CD4-positive, alpha-beta T cell treated with Interleukin-15 for 1 hour (primary cell): Measurements from ENCODE around the gene PRUNE1.

Source experiments
- DNase-seq: peaks from one replicate; pipeline ENCODE4 v3.0.0-alpha.2; 2020

The PRUNE1 gene

DNA sequence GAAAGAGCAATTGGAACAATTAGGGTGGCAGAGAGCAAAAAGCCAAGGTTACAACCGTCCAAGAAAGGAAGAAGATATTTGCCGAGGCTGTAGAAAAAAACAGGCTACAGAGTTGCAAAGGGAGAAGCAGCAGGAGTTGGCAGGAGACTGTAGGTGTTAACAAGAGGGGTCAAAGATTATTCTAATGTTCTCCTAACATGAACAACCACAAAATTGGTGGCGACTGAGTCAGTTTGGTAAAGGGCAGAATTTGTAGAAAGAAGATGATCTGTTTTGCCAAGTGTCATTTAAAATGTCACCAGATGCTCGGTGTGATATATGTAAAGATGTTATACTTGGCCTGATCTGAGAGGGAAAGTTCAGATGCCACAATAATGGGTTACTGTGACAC, 401 bp upstream of the PRUNE1 start:
- DNase-seq: no peak

DNA sequence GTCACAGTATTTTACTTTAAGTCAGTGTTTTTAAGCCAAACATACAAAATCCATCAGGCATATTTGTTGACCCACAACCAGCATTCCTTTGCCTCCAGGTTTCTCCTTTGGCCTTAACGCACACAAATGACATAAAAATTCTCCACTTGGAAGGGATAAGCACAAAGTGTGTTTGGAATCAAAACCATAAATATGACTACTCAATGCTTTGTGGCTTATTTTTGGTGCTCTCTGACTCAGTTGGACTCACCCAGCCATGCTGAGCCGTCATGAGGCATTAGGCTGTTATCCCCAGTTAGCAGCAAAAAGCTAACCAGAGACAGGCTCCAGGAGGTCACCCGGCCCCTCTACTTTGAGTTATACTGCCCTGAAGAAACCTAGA, 948 bp downstream of the PRUNE1 start:
- DNase-seq: no peak

DNA sequence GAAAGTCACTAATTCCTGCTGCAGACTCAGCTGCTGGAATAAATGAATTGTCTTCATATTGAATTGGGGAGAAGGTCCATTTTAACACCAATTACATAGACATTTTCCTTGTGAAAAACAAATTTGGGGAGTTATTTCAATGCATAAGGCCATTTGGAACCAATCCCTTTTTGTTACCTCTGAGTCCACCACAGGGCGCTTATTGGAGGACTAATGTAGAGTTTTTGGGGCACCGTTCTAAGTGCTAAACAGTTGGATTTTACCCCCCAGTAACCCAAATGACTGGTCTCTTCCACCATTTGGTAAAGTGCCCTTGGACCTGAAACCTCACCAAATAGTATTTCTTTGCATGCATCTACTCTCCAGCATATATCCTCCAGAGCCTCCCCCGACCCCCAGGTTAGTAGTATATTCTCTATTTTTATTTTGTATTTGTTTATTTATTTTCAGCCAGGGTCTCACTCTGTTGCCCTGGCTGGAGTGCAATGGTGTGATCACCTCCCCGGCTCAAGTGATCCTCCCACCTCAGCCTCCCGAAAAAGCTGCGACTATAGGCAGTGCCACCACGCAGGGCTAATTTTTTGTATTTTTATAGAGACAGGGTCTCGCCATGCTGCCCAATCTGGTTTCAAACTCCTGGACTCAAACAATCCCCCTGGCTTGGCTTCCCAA, 1.6 kb downstream of the PRUNE1 start:
- no peak for DNase-seq

DNA sequence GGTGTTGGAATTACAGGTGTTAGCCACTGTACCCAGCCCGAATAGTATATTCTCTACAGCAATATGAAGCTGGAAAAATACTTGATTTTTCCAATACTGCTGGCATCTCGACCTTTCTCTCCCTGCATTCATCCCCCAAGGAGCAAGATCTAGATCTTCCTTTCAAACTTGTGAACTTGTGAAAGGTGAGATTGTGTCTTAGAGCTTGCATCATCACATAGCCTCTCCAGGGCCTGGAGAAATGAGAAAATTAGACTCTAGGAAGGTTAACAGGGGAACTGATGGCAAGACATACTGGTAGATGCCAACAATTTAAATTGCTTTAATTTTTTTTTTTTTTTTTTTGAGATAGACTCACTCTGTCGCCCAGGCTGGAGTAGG, 2.1 kb downstream of the PRUNE1 start:
- DNase-seq: no peak

DNA sequence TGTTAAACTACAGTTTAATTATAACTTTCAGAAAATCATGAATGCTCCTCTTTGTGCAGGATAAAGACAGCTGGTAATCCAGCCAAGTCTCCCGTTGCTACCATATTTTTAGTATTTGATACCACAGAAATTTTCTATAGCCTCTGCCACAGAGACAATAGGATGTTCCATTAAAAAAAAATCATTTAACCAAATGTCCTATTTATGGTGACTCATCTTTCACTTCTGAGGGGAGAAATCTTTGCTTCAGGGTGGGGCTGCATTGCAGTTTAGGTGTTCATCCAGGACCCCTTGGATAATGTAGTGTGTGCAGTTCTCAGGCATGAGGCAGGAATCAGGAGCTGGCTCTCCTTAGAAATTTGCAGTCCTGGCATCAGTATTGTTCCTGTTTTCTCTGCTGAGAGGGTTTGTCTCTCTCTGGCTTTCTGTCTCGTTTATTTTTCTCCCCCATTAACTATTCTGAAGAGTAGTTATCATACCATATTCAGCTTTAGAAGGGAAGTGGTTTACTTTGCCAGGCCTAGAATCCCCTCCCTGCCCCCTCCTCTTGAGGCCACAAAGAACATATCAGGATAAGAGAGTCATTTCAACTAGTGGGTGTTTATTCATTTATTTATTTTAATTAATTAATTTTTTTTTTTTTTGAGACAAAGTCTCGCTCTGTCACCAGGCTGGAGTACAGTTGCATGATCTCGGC, 3.1 kb downstream of the PRUNE1 start:
- DNase-seq: no peak

DNA sequence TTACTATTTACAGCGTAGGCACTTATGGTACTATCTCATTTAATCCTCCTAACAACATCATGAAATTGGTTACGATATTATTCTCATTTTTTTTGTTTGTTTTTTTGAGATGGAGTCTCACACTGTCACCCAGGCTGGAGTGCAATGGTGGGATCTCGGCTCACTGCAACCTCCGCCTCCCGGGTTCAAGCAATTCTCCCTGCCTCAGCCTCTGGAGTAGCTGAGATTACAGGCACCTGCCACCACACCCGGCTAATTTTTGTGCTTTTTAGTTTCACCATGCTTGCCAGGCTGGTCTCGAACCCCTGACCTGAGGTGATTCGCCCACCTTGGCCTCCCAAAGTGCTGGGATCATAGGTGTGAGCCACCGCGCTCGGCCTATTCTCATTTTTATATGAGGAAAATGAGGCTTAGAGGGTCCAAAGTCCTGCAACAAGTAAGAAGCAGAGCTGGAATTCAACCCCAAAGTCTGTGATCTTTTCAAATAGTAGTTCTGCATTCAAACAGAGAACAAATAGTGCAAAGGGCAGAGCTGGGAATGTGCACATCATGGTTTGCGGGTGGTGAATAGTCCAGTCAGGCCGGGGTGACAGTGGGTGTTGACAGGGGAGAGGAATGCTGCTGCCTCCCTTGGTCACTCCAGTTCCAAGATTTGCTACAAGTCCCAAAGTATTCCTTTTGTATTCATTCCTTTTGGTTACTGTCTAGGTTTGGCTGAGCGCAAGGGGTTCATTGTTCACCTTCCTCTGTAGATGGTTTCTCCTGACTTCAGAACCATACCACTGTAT, 4.6 kb downstream of the PRUNE1 start:
- no peak for DNase-seq

DNA sequence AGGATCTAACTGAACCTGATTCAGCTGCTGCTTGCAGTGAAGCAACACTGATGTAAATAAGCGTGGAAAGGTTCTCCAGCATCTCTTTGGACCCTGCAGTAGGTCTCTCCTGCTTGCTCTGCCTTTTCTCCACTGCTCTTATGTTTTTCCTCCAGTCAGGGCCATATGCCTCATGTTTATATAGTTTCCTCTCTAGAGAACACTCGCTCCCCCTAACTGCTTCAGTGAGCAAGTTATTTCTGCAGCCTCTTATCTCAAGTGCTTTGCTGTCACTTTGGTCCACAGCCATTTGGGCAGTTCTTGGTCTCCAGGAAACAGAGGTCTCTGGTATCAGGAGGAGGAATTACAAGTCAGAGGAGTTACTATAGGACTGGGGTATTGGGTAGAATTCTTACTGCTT, 5.3 kb downstream of the PRUNE1 start:
- no peak for DNase-seq

DNA sequence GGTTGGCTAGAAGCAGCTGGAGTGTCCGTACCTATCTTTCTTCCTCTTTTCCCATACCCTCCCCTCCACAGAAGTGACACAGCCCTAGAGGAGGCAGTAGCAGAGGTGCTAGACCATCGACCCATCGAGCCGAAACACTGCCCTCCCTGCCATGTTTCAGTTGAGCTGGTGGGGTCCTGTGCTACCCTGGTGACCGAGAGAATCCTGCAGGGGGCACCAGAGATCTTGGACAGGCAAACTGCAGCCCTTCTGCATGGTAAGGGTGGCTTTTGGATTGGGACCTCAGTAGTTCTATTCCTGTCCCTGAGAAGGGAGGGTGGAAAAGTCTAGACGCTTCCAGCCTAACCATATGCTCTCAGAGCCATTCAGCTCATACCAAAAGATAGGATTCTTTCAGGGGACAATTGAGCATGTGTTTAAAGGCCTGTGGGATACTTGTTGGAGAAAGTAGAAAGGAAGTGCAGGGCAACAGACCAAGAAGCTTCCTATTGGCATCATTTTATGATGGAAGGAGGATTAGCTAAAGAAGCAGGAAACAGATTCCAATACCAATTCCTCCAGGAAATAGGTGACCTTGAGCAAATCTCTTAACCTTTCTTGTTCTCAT, 16.4 kb downstream of the PRUNE1 start:
- peak; percentile 86 for DNase-seq

DNA sequence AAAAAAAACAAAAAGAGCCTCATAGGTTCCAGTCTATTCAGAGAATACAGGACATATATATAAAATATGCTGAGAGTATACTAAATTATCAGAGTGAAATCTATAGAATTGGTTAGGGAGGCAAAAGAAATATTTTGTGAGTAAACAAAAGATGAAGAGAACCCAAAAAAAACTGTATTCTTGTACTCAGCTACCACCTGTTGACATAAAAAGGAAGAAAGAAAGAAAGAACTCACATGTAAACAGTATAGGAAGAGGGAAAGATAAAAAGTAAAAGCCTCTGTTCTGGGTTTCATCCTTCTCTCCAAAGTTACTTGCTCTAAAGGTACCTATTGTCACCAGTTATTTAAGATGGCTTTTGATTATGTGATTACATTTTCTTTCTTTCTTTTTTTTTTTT, 18.2 kb downstream of the PRUNE1 start:
- DNase-seq: no peak

DNA sequence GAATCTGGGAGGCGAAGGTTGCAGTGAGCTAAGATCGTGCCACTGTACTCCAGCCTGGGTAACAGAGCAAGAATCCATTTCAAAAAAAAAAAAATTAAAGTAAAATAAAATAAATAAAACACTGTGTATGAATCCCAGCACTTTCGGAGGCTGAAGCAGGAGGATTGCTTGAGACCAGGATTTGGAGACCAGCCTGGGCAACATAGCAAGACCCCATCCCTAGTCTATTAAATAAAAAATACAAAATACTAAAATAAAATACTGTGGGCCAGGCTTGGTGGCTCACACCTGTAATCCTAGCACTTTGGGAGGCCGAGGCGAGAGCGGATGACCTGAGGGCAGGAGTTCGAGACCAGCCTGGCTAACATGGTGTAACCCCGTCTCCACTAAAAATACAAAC, 23.9 kb downstream of the PRUNE1 start:
- DNase-seq: no peak

DNA sequence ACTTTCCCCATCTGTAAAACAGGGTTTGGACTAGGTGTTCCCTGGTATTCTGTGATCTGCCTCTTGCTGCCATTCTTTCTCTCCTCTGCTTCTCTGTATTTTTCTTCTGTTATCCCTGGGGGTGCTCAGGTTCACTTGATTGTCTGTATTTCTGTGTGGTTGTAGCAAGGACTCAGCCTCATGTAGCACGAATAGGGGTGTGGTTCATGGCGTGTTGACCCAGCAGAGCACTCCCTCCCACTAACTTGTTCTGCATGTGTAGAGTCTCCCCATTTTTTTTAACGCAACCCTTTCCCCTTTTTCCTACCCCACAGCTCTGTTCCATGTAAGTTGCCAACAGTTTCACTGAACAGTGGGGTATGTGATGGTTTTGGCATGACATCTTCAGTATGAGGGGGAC, 26.9 kb downstream of the PRUNE1 start:
- DNase-seq: no peak

DNA sequence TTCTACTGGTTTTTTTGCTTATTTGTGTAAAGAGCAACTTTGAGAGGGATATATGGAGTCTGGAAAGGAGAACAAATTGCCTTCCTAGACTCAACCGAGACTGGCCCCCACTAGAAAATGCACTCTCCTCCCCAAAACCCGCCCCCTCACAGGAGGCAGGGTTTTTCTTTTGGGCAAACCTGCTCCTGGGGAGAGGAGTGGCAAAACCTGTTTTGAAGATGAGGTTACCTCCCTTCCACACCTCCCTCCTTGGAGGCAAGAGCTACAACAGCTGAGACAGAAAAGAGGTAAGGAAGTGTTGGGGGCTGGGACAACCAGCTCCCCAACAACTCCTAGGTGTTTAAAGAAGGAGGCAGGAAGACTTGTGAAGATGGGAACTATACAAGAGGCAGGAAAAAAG, 28.1 kb downstream of the PRUNE1 start, which contains the start of gene BNIPL:
TSS of gene BNIPL (plus strand) at position 231 of the 400 bp plus-strand sequence. CDS start at position 371, 140 bp downstream.
- no peak for DNase-seq

DNA sequence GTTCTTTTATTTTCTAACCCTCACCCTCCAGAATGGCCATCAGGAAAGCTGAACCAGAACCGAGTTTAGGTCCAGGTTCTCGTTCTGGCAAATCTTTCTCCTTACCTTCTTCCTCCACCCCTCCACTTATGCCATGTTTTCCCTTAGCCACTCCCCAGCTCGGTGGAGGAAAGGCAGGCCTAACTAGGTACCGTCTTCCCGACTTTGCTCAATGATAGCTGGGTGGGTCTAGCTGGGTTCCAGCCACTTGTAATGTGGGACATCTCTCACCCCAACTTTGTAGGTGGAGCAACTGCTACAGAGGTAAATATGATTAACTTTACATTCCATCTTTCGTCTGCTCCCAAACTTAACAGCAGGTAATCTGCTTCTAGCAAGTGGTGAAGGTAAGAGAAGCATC, 28.8 kb downstream of the PRUNE1 start:
- DNase-seq: no peak

DNA sequence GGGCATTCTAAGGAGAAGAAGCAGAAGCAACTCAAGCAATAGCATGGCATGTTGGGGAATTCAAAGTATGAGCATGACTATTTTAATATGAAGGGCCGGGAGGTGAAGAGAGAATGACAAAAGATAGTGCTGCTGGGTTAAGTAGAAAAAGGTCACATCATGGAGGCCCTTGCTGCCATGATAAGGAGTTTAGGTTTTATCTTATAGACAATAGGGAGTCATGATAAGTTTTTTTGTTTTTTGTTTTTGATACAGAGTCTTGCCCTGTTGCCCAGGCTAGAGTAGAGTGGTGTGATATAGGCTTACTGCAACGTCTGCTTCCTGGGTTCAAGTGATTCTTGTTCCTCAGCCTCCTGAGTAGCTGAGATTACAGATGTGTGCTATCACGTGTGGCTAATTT, 31.3 kb downstream of the PRUNE1 start:
- DNase-seq: no peak

DNA sequence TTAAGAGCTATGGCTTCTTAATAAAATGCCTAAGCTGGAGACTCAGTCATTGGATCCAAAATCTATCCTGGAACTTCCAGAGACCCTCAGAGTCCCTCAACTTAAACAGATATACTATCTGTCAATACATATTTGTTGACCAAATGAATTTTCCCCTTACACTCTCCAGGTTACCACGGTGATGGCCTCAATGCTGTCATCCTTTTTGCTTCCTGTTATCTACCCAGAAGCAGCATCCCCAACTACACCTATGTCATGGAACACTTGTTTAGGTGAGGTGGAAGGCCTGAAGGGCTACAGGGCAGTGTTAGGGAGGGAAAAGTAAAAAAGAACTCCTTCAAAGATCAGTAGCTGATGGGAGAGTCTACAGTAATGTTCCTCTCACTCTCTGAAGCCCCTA, 34.9 kb downstream of the PRUNE1 start:
- no peak for DNase-seq

DNA sequence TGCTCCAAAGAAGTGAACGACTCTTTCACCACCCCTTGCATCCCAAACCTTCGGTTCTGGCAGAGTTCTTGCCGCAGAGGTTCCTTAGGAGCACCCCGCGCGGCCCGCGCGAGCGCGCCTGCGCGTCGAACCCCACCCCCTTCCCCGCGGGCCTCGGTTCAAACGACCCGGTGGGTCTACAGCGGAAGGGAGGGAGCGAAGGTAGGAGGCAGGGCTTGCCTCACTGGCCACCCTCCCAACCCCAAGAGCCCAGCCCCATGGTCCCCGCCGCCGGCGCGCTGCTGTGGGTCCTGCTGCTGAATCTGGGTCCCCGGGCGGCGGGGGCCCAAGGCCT, 39.3 kb downstream of the PRUNE1 start, which contains the start of gene C1orf56:
TSS of gene C1orf56 (plus strand) at position 161 of the 334 bp plus-strand sequence. CDS start at position 258, 97 bp downstream.
- peak; percentile 59 for DNase-seq

DNA sequence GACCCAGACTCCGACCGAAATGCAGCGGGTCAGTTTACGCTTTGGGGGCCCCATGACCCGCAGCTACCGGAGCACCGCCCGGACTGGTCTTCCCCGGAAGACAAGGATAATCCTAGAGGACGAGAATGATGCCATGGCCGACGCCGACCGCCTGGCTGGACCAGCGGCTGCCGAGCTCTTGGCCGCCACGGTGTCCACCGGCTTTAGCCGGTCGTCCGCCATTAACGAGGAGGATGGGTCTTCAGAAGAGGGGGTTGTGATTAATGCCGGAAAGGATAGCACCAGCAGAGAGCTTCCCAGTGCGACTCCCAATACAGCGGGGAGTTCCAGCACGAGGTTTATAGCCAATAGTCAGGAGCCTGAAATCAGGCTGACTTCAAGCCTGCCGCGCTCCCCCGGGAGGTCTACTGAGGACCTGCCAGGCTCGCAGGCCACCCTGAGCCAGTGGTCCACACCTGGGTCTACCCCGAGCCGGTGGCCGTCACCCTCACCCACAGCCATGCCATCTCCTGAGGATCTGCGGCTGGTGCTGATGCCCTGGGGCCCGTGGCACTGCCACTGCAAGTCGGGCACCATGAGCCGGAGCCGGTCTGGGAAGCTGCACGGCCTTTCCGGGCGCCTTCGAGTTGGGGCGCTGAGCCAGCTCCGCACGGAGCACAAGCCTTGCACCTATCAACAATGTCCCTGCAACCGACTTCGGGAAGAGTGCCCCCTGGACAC, 39.8 kb downstream of the PRUNE1 start:
- DNase-seq: peak; percentile 61

DNA sequence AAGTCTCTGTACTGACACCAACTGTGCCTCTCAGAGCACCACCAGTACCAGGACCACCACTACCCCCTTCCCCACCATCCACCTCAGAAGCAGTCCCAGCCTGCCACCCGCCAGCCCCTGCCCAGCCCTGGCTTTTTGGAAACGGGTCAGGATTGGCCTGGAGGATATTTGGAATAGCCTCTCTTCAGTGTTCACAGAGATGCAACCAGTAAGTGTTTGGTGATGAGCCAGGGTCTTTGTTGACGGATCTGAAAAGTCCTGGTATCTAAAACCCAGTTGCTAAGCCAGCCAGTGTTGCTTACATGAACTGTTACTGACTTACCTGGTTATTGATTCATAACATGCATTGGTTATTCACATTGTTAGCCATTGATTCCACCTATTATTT, 40.4 kb downstream of the PRUNE1 start:
- DNase-seq: no peak

DNA sequence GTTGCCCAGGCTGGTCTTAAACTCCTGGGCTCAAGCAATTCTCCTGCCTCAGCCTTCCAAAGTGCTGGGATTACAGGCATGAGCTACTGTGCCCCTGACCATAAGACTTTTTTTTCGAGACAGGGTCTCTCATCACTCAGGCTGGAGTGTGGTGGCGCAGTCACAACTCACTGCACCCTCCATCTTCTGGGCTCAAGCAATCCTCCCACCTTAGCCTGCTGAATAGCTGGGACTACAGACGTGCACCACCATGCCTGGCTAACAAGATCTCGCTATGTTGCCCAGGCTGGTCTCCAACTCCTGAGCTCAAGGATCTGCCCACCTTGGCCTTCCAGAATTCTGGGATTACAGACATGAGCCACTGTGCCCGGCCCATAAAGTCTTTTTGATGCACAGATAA, 41.2 kb downstream of the PRUNE1 start:
- DNase-seq: no peak

DNA sequence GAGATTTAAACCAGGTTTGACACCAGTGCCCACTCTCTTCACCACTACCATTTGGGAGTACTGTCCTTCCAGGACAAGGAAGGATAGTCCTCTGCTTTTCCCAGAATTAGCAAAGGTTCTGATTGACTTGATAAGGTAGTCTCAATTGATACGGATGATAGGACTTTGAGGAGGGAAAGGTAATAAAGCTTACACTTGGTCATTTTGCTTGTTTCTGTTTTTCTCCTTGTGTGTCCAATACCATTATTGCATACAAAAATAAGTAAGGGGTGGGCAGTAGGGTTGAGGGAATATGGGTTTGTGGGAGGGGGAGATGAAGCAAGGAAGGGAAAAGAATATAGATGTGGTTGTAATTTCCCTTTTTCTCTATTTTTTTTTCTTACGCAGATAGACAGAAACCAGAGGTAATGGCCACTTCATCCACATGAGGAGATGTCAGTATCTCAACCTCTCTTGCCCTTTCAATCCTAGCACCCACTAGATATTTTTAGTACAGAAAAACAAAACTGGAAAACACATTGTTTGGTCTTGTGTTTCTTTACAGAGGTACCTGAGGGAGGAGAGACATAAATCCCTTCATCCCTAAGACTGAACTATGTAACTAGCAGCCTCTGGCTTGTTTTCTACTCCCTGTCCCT, 41.9 kb downstream of the PRUNE1 start:
- DNase-seq: no peak

DNA sequence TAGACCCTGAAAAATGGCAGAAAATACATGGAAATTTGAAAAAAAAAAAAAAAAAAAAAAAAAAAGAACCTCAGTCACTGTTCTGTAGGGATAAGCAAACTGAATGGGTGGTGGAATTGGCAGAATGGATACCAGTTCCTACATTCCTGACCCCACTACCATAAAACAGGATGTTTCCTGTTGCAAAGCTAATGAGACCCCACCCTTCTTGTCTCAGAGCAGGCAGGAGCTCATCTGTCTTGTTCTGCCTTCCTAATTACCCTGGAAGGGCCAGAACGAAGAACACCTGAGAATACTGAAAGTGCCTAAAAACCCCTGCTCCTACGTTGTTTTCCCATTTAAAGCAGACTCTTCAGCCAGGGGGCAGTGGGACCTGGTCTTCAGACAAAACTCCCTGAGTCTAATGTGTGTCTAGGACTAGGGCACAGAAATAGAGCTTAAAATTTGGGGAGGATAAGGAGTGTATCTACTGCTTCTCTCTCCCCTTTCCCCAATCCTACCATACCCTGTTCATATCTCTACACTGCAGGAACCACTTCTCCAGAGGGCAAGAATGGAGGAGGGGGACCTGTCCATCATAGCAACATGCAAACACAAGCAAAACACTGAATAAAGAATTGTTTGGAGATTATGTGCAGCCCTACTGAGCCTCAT, 43.2 kb downstream of the PRUNE1 start:
- no peak for DNase-seq

DNA sequence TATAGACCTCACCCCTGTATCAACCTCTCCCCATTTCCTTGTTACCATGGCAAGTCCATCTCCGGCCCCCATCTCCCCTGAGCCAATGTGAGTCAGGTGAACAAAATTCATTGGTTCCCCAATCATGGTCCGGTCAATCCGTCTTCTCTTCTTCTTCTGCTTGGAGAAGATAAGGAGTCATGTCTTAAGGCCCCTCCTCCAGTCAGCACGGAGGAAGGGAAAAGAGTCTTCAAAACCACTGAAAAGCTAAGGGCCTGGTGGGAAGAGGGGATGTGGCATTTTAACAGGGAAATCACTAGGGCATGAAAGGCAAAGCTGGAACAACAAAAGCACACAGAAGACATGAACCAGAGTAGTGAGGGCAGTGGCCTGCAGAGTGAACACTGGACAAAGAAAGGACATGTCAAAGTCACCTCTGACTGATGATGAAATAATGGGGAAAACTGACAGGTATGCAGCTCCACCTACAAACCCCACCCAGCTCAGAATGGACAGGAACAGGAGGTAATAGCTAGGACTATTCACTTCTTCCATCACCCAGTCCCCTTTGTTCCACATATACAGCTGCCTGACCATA, 46.8 kb downstream of the PRUNE1 start:
- DNase-seq: no peak
